Hematopoietic multipotent progenitor cell treated with erythropoietin and hydrocortisone succinate and interleukin-3 and kit ligand, for 6 days (in vitro differentiated cells): ENCODE data around the gene MAD2L1.
"Not testable (repeated sequence)": the region's sequence is repeated elsewhere in the genome, so short reads cannot be mapped to it uniquely, and the experiment has no call there.

Source experiments
- DNase-seq: peaks from one replicate; pipeline ENCODE4 v3.0.0-alpha.2; 2015

The MAD2L1 gene

DNA sequence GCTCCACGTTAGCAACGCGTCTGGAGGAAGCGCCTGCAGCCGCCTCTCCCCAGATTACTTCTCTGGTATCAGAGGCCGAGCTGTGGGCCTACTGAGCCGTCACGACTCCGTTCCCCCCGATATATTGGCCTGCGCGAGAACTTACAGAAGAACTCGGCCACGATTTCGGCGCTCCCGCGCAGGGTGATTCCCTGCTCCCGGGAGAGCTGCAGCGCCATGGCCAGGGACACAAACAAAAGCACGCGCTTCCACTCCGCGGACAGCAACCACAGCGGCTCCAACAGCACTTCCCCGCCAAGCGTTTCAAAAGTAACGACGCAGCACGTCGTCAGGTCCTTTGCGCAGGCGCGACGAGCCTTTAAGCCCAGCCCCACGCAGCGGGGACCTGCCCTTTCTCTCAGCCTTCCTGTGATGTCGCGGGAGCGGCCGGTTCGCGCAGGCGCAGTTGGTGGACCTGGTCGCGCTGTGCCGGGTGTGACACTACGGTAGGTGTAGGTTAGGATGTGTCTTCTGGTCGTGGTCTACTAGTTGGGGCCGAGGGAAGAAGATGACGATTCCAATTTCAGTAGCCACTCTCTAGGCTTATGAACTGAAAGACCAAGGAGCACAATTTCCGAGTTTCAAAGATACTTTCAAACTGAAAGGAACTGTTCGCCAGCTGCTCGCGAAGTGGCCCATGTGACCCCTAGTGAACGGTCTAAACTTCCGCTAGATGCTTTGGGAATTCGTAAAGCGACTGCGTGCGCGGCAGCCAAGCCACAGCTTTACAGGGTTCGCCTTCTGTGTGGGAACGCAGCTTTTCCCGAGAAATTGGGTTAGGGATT, at the start of gene MAD2L1:
MAD2L1 (minus strand) TSS at position 332 of the 824 bp plus-strand sequence; CDS start at position 218, 114 bp downstream.
- DNase-seq: peak; percentile 99

DNA sequence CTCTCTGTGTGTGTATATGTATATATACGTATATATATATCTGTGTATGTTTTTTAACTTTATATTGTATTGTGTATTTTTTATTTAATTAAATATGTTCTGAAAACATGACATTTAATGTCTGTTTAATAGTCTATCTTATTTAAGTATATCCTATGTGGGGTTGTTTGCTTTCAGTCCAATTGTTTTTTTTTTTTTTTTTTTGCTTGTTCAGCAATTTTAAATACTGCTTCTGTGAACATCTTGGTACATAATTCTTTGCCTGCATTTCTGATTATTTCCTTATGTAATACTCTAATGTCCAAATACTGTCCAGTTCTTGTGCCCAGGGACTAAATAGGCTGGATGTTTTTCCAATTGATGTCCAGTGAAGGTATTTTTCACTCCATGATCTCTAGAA, 45.1 kb upstream of the MAD2L1 start:
- no peak for DNase-seq

DNA sequence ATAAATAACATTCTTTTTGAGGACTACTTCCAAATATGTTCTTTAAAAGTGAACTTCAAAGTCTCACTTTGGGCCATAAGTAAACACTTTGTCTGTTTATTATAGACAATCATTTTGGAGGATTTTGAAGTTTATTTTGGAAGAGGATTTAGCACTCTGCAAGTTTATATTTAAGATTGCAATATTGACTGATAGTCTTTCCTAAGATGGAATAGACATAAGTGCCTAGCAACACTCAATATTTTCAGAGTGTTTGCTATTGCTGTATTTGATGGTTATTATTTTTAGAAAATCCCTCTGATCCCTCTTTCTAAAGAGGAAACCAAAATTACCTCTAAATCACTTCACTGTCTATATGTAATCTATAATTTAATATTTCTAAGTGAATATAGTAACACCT, 42.8 kb upstream of the MAD2L1 start:
- DNase-seq: no peak

DNA sequence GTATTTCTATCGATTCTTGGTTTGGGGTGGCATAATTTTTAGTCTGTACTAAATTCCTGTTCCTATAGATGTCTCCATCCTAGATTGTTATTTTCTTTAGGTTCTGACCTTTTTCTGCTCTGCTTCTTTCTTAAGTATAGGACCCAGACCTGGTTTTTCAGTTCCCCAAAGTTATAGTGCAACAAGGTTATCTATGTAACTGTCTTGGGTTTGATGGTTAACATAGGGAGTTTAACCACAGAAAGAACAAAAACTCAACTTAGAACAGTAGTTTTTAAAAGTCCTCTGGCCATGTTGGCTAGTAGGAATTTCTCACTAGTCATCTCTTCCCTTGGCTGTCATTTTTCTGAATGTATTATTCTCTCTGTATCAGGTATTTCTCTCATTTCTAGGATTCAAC, 38.8 kb upstream of the MAD2L1 start:
- no peak for DNase-seq

DNA sequence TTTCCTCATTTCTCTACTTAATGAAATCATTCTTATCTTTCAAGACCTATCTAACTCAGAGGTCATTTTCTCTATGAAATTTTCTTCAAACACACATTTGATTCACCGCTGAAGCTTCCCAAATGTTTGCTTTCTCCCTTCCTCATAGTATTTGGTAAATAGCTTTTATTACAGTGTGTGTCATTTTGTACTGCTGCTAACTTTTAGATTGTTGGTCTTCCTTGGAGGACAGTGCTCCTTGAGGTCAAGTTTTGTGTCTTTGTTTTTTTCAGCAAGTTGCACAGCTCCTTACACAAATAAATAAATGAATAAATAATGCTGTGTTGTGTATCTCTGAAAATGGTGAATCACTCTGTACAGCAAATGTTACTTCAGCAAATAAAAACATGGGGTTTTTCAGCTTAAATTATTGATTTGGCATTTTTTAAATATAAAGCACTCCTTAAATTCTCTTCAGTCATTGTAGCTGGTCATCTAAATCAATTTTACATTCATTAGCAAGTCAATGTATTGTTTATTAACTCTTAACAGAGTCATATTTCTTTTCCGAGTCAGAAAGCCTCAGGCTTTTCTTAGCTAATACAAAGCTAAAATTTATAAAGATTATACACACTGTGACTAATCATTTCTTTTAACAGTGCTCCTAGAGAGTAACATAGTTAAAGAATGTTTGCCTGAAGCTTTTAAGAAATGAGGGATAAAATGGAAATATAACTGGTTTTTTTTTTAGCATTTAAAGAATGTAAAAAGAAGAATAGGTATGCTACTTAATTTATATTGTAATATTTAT, 30.1 kb upstream of the MAD2L1 start:
- DNase-seq: no peak

DNA sequence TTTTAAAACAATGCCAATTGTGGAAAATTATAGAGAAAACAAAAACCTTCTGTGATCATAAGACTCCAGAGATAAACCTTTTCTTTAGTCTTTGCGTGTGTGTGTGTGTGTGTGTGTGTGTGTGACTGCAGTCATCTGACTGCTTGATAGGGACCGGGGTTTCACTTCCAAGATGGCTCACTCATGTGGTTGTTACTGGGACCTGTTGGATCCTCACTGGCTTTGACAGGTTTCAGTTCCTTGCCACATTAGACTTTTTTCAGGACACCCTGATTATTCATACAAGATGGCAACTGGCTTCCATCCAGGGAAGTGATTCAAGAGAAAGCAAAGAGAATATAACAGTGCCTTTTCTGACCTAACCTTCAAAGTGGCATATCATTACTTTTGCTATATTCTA, 21.9 kb upstream of the MAD2L1 start:
- no peak for DNase-seq

DNA sequence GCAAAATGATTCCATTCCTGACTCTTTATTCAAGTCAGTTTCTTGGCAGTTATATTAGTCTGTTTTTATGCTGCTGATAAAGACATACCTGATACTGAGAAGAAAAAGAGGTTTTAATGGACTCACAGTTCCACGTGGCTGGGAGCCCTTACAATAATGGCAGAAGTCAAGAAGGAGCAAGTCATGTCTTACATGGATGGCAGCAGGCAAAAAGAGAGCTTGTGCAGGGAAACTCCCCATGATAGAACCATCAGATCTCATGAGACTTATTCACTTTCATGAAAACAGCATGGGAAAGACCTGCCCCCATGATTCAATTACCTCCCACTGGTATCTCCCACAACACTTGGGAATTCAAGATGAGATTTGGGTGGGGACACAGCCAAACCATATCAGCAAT, 21.4 kb upstream of the MAD2L1 start:
- not testable (repeated sequence) for DNase-seq

DNA sequence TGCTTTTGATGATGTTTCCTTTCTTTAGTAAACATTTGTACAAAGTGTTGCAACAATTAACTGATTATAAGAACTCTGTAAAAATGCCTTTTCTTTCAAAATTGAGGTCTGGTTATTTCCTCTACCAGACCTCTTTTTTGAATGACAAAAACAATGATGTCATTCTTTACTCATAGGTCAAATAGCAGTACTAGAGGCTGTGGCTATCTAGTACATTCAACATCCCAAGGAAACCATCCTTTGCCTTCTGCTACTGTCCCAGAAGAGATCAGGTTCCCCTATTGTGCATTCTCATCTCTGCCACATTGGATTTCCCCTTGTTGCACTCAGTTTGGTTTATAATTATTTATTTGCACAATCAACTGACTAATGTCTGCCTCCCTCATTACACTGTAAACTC, 19.1 kb upstream of the MAD2L1 start:
- DNase-seq: no peak

DNA sequence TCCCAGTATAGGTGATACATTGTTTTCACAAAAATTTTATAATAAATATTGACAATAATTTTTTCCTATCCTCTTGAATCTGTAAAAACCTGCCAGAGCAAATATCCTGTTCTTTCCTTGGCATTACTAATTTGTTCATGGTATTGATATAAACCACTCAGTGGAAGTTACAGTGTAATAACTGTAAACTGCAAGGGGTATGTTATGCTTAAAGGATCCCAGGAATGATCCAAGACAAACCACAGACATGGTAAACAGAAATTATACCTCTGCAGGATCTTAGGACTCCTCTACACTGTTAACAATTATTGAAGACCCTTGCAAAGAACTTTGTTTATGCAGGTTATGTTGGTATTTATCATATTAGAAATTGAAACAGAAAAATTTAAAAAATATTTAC, 17.7 kb upstream of the MAD2L1 start:
- no peak for DNase-seq

DNA sequence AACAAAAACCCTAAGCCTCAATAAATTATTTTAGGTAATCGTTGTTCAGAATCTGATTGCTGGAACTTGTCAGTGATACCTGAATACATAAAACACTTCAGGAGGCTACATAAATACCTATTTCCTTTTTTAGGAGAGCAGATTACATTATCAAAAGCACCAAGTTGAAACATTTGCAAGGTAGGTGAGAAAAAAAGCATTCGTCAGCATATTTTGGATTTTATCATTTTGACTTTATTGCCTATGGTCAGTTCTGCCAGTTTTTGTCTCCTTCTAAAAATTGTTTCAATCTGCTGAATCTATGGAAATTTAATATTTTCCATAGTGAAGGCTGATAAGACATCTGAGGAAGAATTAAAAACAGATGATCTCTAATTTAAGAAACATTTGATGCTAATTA, 16.5 kb upstream of the MAD2L1 start:
- DNase-seq: no peak

DNA sequence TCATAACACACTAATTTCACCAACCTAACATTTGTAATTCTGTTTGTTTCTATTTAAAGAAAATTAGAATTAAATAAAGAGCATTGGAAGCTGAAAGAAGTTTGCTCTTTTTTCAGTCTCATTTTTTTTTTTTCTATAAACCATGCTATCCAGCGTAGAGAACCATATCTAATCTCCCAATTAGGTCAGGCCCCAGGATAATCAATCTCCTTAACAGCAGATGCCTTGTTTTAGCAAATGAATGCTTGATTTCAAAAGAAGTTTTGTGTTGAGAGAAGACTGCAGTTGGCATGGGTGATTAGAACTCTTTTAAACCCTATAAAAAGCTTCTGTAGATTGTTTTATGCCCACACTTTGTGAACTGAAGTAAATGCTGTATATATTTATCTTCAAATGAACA, 15.6 kb upstream of the MAD2L1 start:
- DNase-seq: no peak

DNA sequence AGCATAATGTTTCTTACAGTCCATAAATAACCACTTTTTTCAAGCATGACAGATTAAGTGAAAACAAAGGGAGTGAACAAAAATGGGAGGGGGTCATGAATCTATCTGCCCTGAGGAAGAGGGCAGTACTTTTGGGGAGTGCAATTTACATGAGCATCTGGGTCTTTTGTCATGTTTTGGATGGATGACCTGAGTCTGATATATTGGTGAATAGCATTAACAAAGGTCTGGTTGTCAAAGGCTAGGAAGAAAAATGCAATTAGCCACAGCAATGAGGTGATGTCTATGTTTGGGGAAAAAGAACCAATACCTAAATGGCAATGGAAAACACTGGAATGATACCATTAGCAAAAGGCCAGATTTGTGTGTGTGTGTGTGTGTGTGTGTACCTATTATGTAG, 15.1 kb upstream of the MAD2L1 start:
- no peak for DNase-seq

DNA sequence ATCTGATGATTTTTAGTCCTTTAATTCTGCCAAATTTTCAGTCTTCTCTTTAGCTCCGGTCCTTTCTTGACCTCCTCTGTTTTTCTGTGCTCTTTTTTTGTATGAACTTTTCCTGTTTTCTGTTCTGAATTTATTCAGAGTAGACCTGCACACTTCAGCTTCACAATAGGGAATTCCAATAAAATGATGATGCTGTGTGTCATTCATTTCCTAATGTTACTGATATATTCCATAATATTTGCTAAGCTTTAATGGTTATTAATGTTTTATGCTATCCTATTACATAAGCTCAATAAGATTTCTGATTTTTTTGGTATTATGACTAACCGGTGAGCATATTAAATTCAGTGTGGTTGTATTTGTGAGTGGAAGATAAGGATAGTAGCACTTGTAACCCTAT, 13.9 kb upstream of the MAD2L1 start:
- no peak for DNase-seq

DNA sequence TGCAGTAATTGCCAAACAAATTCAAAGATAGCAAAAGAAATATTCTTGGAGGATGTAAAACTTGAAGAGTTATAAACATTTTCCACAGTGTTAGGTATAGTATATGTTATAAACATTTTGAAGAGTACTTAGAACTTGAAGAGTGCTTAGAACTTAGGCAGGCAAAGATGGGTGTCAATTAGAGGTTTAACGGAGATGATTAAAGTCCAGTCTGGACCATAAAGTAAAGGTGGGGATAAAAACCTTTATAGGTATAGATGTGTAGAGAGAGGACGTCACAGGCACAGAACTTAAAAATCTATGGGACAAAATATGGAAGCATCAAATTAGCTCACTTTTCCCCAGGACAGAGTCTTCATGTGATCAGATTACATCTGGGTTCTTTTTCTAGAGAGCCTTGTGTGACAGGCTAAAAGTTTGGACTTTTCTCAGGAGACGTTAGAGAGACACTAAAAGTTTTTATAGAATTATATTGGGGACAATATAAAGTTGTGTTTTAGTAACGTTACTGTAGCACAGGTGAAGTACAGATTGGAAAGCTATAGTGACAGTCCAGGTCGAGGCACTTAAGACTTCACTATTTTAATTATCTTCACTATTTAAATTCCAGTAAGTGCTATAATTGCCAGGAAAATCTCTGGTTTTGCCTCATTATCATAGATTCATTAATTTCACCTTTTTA, 13.3 kb upstream of the MAD2L1 start:
- DNase-seq: no peak

DNA sequence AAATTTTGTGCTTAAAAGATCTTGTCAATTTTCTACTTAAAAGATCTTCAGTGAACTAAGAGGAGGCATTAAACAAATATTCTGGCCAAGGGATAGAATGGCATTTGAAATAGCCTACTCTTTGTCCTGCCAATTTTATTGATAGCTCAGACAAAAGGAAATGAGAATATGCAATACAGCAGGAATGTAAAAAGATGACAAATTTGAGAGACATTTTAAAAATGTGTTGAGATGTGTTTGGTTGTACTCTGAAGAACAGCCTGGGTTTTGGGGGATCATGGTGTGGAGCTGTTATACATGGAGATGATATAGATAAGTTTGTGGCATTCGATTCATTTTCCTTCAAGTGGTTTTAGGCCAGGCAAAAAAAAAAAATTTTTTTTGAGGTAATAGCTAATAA, 11.6 kb upstream of the MAD2L1 start:
- DNase-seq: no peak

DNA sequence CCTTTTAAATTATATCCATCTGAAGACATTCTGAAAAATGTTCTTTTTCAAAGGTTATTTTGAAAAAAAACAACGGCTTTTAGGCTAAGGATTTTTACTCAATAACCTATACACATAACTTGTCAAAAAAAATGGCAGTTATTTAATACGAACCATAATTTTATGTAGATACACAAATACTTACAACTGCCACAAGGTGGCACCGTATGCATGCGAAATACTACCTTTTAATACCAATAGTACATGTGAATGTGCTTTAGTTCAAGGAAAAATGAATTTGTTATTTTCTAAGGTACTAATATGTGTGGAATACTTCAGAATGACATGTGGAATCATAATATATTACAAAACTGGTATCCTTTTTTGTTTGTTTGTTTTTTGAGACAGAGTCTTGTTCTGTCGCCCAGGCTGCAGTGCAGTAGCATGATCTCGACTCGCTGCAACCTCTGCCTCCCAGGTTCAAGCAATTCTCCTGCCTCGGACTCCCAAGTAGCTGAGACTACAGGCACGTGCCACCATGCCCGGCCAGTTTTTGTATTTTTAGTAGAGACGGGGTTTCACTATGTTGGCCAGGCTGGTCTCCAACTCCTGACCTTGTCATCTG, 4.6 kb upstream of the MAD2L1 start:
- peak; percentile 80 for DNase-seq

DNA sequence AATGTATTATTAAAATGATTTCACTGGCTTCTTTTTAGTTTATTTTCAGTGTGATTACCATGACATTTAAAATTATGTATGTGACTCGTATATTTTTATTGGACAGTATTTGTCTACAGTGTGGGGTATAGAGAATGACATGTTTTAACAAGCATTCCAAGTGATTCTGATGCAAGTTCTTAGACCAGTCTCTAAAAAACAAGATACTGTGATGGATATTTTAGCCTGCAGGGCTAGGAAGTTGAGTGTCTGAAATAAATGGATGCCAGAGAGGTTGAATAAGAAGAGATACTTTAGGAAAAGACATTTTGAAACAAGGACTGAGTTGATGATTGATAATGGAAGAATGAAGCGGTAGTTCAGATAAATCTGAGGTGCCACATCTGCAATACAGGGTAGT, 3.5 kb upstream of the MAD2L1 start:
- no peak for DNase-seq

DNA sequence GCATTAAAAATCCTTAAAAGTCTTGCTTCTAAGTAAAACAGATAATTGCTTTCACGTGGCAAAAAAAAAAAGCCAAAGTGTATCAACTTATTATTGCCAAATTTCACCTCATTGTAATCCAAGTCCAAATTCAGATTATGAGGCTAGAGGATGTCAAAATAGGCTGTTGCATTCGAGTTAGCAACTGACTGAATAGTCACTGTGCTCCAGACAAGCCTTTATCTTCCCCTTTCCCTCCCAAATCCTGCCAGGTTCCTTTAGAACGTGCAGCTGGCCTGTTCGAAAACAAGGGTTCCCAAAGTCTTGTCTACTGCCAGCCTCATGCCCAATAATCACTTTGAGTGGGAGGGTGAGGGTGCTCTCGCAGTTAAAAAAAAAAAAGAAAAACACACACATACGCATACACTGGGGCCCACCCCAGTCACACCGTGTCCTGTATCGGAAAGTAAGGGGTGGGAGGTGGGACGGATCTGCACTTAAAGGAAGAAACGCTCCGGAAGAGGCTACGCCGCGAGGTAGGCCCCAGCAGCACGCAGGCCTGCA, 603 bp downstream of the MAD2L1 start:
- peak; percentile 84 for DNase-seq

DNA sequence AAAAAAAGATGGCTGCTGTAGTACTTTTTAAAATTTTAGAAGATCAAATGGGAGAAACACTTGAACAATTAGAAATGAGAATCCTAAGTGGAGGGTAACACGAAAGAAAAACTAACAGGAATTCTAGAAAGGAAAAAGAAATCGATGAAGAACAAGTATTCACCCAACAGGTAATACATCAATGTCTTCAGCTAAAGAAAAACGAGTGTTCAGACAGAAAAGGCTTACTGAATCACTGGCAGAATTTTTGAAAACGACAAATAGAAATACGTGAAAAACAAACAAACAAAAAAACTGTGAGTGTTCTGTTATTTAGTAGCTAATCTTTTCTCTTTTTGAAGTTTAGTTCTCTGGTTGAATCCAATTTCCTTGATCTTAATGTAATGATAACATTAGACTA, 1.8 kb downstream of the MAD2L1 start:
- no peak for DNase-seq

DNA sequence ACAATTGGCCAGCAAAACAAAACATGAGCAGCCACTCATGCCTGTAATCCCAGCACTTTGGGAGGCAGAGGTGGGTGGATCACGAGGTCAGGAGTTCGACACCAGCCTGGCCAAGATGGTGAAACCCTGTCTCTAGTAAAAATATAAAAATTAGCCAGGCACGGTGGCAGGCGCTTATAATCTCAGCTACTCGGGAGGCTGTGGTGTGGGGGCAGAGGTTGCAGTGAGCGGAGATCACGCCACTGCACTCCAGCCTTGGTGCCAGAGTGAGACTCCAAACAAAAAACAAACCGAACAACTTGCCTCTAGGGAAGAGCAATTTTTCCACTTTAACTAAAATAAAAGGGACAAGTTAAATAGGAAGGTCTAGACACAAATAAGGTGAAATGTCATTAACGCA, 2.9 kb downstream of the MAD2L1 start:
- not testable (repeated sequence) for DNase-seq

DNA sequence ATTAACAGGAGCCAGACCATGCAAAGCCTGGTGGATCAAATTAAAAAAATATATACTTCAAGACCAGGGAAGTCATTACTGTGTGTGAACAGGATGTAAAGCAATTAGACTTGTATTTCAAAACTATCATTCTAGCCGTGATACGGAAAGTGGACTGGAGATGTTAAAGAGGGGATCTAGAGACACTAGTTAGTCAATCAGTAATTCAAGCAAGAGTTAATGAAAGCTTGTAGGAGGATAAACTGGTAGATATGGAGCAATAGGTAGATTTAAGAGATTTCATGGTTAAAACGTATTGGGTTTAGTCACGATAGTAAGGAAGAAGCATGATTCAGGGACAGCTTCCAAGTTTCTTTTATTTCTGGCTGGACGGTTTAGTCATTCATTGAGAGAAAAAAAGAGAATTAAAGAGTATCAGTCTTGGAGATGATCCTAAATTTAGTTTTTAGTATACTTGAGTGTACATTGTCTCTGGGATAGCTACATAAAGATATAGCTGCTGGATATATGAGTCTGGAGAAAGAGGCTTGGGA, 3.9 kb downstream of the MAD2L1 start:
- no peak for DNase-seq

DNA sequence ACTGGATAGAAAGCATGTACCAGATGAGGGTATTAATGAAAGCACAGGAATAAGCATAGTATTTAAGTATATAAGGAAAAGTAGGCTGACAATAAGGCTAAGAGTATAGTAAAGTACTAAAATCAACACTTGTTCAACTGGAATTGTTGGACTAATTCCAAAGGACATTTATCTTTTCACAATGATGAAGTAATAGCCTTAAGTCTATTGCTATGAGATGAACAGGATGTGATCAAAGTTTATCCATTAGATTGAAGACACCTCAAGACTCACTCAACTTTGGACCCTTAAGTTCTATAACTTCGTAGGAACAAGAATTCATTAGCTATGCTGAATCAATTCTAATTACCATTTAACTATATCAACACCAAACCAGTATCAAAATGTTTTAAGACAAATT, 7.6 kb downstream of the MAD2L1 start:
- DNase-seq: no peak

DNA sequence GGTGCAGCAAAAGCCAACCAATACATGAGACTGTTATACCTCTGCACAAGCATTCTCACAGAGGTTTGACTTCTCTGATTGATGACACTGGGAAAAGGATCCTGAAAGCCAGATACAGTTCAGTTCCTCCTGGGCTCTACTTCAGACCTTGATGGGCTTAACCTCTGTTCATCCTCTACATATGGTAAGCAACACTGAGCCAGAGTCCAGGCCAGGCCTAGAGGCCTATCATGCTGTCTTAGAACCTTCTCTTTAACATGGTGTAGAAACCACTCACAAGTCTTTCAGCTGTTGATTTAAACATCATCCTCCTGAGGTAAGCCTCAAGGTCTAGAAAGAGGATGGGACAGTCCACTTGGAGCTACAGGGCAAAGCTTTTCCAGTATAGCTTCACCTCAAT, 9.2 kb downstream of the MAD2L1 start:
- no peak for DNase-seq
